K562 (cell line): ENCODE measurements around the gene VIM. TPM values are rescaled to one million over a fixed set of nuclear protein-coding genes. Genes with fewer than 3 reads are reported as not detected.

Experiments
- ATAC-seq: fragments of 200-7000 bp; cut with Tn5 transposase; 3 replicates; pipeline ENCODE4 v1.9.1; 2020; ENCODE audit warnings: moderate library complexity
- BruUV-seq: library from RNA; stranded (reverse); fragments of 400-500 nt; replicated peaks from 2 replicates; lab custom pipeline; 2021; lab: Mats Ljungman, UMichigan
- CTCF ChIA-PET: fragments of 300-600 bp; formaldehyde crosslinking; extraction: SDS; loops from one replicate; lab custom pipeline; 2021; ENCODE audit warnings: low intra/inter-chr PET ratio; lab: Yijun Ruan, JAX
- POLR2A ChIA-PET: fragments of 300-600, 350-650 bp; sonication (Branson Sonifier 250); formaldehyde crosslinking; extraction: SDS; loops from one replicate; lab custom pipeline; 2021; ENCODE audit warnings: antibody characterized with exemption, inconsistent platforms; lab: Yijun Ruan, JAX
- DNase-seq, 4 experiments: peaks; one replicate each; pipeline versions ENCODE4 v3.0.0 to v3.0.0-alpha.2; 2011 to 2018; ENCODE audit warnings: low spot score in 3 of 4, mixed read lengths in 3 of 4; ENCODE audit errors: extremely low read depth in 1 of 4
- FAIRE-seq: peaks from 2 replicates; lab custom pipeline; 2011; peaks lifted over from hg19 to GRCh38; lab: Jason Lieb, UNC
- H2AFZ ChIP-seq: 2 replicates; pipeline ENCODE4 v1.6.0; 2011; ENCODE audit warnings: low read depth, low read length, control low read depth, inconsistent platforms
- H3K27ac ChIP-seq: fragments of 200-600 bp; 3 replicates; pipeline ENCODE4 v1.8.0; 2011; ENCODE audit warnings: low read depth, mild to moderate bottlenecking, control low read depth, inconsistent platforms, low read length, moderate library complexity, mixed read lengths; ENCODE audit errors: extremely low read depth
- H3K27me3 ChIP-seq, 2 experiments: fragments of 300-600 bp in 1 of 2; 2 replicates in 1 of 2; 3 replicates in 1 of 2; pipeline versions ENCODE4 v1.6.0 to v1.8.0; 2011; ENCODE audit warnings: inconsistent platforms in 2 of 2, low read length in 2 of 2, mild to moderate bottlenecking in 1 of 2, mixed read lengths in 1 of 2, moderate library complexity in 1 of 2; ENCODE audit not compliant: control insufficient read depth in 2 of 2, insufficient read depth in 2 of 2
- H3K36me3 ChIP-seq: fragments of 300-600 bp; 3 replicates; pipeline ENCODE4 v1.8.0; 2011; ENCODE audit warnings: mild to moderate bottlenecking, low read length, inconsistent platforms; ENCODE audit not compliant: control insufficient read depth, insufficient read depth
- H3K4me1 ChIP-seq, 2 experiments: fragments of 200-600 bp in 1 of 2; replicated peaks in 1 of 2; 2 replicates in 1 of 2; 3 replicates in 1 of 2; pipeline versions ENCODE4 v1.5.1 to v1.8.0; 2011; ENCODE audit warnings: inconsistent platforms in 2 of 2, low read length in 2 of 2, mild to moderate bottlenecking in 1 of 2, mixed read lengths in 1 of 2, moderate library complexity in 1 of 2; ENCODE audit not compliant: control insufficient read depth in 2 of 2, insufficient read depth in 2 of 2
- H3K4me2 ChIP-seq: 2 replicates; pipeline ENCODE4 v1.6.1; 2011; ENCODE audit warnings: low read length, control low read depth, inconsistent platforms, mixed read lengths; ENCODE audit not compliant: insufficient read depth
- H3K4me3 ChIP-seq: fragments of 200-600 bp; sonication (generic), shearing (Covaris generic); 2 replicates; pipeline ENCODE4 v1.5.1; 2016; ENCODE audit warnings: control low read depth, inconsistent platforms
- H3K79me2 ChIP-seq: fragments of 200-600 bp; 3 replicates; pipeline ENCODE4 v1.8.0; 2011; ENCODE audit warnings: low read length, inconsistent platforms; ENCODE audit not compliant: control insufficient read depth, insufficient read depth
- H3K9ac ChIP-seq, 2 experiments: 2 replicates each; pipeline versions ENCODE4 v1.6.0 to v1.6.1; 2011; ENCODE audit warnings: low read depth in 2 of 2, low read length in 2 of 2, control low read depth in 1 of 2, inconsistent platforms in 1 of 2, mild to moderate bottlenecking in 1 of 2, mixed read lengths in 1 of 2; ENCODE audit not compliant: insufficient read depth in 1 of 2
- H3K9me1 ChIP-seq: one replicate; pipeline ENCODE4 v1.6.0; 2011; ENCODE audit warnings: inconsistent platforms, mild to moderate bottlenecking, low read length, moderate library complexity; ENCODE audit not compliant: control insufficient read depth, insufficient read depth
- H3K9me3 ChIP-seq: replicated peaks from 2 replicates; pipeline ENCODE4 v1.5.1; 2011; ENCODE audit warnings: low read depth, low read length, inconsistent platforms; ENCODE audit not compliant: control insufficient read depth, insufficient read depth
- H4K20me1 ChIP-seq: replicated peaks from 2 replicates; pipeline ENCODE4 v1.6.1; 2011; ENCODE audit warnings: low read length, inconsistent platforms, mixed read lengths; ENCODE audit not compliant: control insufficient read depth, insufficient read depth
- CBFA2T3 ChIP-seq: fragments of 450-650 bp; IDR thresholded peaks from 2 replicates; pipeline ENCODE4 v1.6.1; 2017
- CHD4 ChIP-seq: fragments of 200-600 bp; sonication (generic); IDR thresholded peaks from 3 replicates; pipeline ENCODE4 v1.6.1; 2012; ENCODE audit warnings: low read depth, mild to moderate bottlenecking, mixed read lengths, low read length, inconsistent platforms; ENCODE audit not compliant: insufficient read depth, insufficient replicate concordance, poor library complexity, severe bottlenecking
- ETV1 ChIP-seq: fragments of 450-650 bp; conservative IDR thresholded peaks from 2 replicates; pipeline ENCODE4 v1.6.1; 2016; ENCODE audit warnings: missing genetic modification characterization, control low read depth, low read depth, missing compliant biosample characterization
- GTF2E2 ChIP-seq: fragments of 200-800 bp; sonication (Bioruptor generic); IDR thresholded peaks from 2 replicates; pipeline ENCODE4 v1.6.1; 2016; ENCODE audit warnings: missing genetic modification characterization, missing compliant biosample characterization
- HDAC6 ChIP-seq: IDR thresholded peaks from 2 replicates; pipeline ENCODE4 v1.6.1; 2012; ENCODE audit warnings: low read depth, mild to moderate bottlenecking, control low read depth, inconsistent platforms, low read length, moderate library complexity
- HNRNPUL1 ChIP-seq: fragments of 200-400 bp; formaldehyde crosslinking; IDR thresholded peaks from 2 replicates; pipeline ENCODE4 v1.6.1; 2017; ENCODE audit warnings: low read length
- KDM1A ChIP-seq, 2 experiments: fragments of 450-650 bp; IDR thresholded peaks; 2 replicates each; pipeline ENCODE4 v1.6.1; 2016; ENCODE audit warnings: mild to moderate bottlenecking in 2 of 2
- MED1 ChIP-seq: sonication (generic); formaldehyde crosslinking; IDR thresholded peaks from 2 replicates; pipeline ENCODE4 v1.8.1; 2023; ENCODE audit warnings: missing genetic modification reagents, borderline replicate concordance
- NR2C2 ChIP-seq, 2 experiments: fragments of 200-800 bp in 1 of 2; sonication (Bioruptor generic) in 1 of 2; sonication (generic) in 1 of 2; formaldehyde crosslinking in 1 of 2; IDR thresholded peaks; 2 replicates each; pipeline versions ENCODE4 v1.6.1 to v1.8.0; 2016 to 2022; ENCODE audit warnings: mild to moderate bottlenecking in 1 of 2, missing compliant biosample characterization in 1 of 2, missing genetic modification characterization in 1 of 2, missing genetic modification reagents in 1 of 2
- SPI1 ChIP-seq: IDR thresholded peaks from 2 replicates; pipeline ENCODE4 v1.6.1; 2011; ENCODE audit warnings: low read depth, low read length, control low read depth, borderline replicate concordance
- TAL1 ChIP-seq: fragments of 450-650 bp; IDR thresholded peaks from 2 replicates; pipeline ENCODE4 v1.6.1; 2016; ENCODE audit warnings: mild to moderate bottlenecking
- TCF3 ChIP-seq: sonication (generic); formaldehyde crosslinking; IDR thresholded peaks from 2 replicates; pipeline ENCODE4 v1.4.0; 2020; ENCODE audit warnings: mild to moderate bottlenecking, missing genetic modification reagents
- TOE1 ChIP-seq, 2 experiments: fragments of 450-650 bp in 1 of 2; sonication (generic) in 1 of 2; formaldehyde crosslinking in 1 of 2; IDR thresholded peaks; 2 replicates each; pipeline versions ENCODE4 v1.7.1 to v1.8.0; 2016 to 2022; ENCODE audit warnings: borderline replicate concordance in 2 of 2, mild to moderate bottlenecking in 2 of 2, antibody characterized with exemption in 1 of 2, inconsistent platforms in 1 of 2, low read depth in 1 of 2, missing genetic modification reagents in 1 of 2, moderate library complexity in 1 of 2
- ZNF57 ChIP-seq: fragments of 450-650 bp; formaldehyde crosslinking; IDR thresholded peaks from 2 replicates; pipeline ENCODE4 v1.4.0; 2020; ENCODE audit warnings: mild to moderate bottlenecking, moderate library complexity
- in situ Hi-C: fragments of 300-500 bp; cut with MboI; formaldehyde crosslinking; loops from 4 replicates; pipeline ENCODE4 v1.15.0; 2018; ENCODE audit warnings: inconsistent platforms, mixed read lengths
- intact Hi-C: fragments of 100-400 bp; cut with micrococcal nuclease; formaldehyde crosslinking; loops from 2 replicates; pipeline ENCODE4 v1.14.2; 2022
- polyA plus RNA-seq, 8 experiments: library from polyadenylated mRNA; depleted of rRNA in 4 of 8; stranded (reverse) in 5 of 8; unstranded in 3 of 8; fragments of >200 nt; fragmentation: Nextera tagmentation in 2 of 8; fragmentation: Illumina TruSeq in 1 of 8; extraction: Ambion mirVana in 2 of 8; extraction: Trizol in 1 of 8; gene quantifications; 2 replicates each; pipeline versions ENCODE4 v1.2.1 to v1.2.3, GENCODE V29; 2011 to 2014; ENCODE audit warnings: inconsistent platforms in 1 of 8, missing spikeins in 1 of 8
- total RNA-seq, 7 experiments: library from RNA; depleted of rRNA in 6 of 7; stranded (reverse); fragments of >200 nt in 6 of 7; fragmentation: Illumina TruSeq in 2 of 7; extraction: Trizol in 2 of 7; gene quantifications; 2 replicates each; pipeline versions ENCODE4 v1.2.1 to v1.2.3, GENCODE V29; 2011 to 2021; ENCODE audit warnings: low replicate concordance in 1 of 7
- TF ChIP-seq, protein P1 (sequence below): sonication (generic); formaldehyde crosslinking; IDR thresholded peaks from 2 replicates; pipeline ENCODE4 v1.8.1; 2023; ENCODE audit warnings: mild to moderate bottlenecking, missing genetic modification reagents
- TF ChIP-seq, protein P2 (sequence below): fragments of 250-450 bp; sonication (Bioruptor Pico); IDR thresholded peaks from 2 replicates; pipeline ENCODE4 v1.5.0; 2021
- TF ChIP-seq, protein P3 (sequence below), 2 experiments: fragments of 450-650 bp in 1 of 2; sonication (generic) in 1 of 2; formaldehyde crosslinking in 1 of 2; IDR thresholded peaks in 1 of 2; conservative IDR thresholded peaks in 1 of 2; 2 replicates each; pipeline versions ENCODE4 v1.6.1 to v1.8.1; 2016 to 2023; ENCODE audit warnings: mild to moderate bottlenecking in 2 of 2, moderate library complexity in 2 of 2, inconsistent platforms in 1 of 2, missing genetic modification reagents in 1 of 2

VIM gene
- total and polyA plus RNA-seq, 9 of the 15 experiments (the other 6 are each of a cell fraction or from before 2014, with no cell fraction given) = 86.0 to 621 (median 383) TPM

DNA sequence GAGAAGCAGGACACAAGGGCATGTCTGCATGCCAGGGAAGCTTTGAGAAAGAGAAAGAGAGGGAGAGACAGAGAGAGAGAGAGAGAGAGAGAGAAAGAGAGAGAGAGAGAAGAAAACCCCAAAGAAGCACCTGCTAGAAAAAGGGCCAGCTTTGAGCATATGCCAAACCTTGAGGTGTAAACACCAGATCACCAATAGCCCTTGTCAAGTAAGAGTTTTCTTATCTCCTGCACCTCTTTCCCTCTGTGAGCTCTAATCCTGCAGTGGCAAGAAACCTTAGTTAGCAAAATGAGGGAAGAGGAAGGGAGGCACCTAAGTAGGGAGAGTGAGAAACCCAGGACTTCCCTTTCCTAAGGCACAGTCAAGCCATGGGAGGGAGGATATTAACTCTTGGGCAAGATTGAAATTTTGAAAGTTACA, 15.2 kb upstream of the VIM start:
- CTCF ChIA-PET = no interaction called here
- peaks cover 5 to 53% of the 10 kb centered on the region in 2 experiments for H3K4me1 ChIP-seq
- no peak for TF ChIP-seq ETV1
- TF ChIP-seq CBFA2T3 = peak; percentile 29; the same call in 1 of the 2 replicates
- TF ChIP-seq TOE1 (IDR thresholded peaks at IDR 0.05; ENCODE audit: borderline replicate concordance) = no peak
- no peak for TF ChIP-seq TOE1 (CRISPR knock-in tag; IDR thresholded peaks at IDR 0.05; ENCODE audit: borderline replicate concordance, low read depth)
- no peak for TF ChIP-seq HNRNPUL1
- TF ChIP-seq, protein P1, sequence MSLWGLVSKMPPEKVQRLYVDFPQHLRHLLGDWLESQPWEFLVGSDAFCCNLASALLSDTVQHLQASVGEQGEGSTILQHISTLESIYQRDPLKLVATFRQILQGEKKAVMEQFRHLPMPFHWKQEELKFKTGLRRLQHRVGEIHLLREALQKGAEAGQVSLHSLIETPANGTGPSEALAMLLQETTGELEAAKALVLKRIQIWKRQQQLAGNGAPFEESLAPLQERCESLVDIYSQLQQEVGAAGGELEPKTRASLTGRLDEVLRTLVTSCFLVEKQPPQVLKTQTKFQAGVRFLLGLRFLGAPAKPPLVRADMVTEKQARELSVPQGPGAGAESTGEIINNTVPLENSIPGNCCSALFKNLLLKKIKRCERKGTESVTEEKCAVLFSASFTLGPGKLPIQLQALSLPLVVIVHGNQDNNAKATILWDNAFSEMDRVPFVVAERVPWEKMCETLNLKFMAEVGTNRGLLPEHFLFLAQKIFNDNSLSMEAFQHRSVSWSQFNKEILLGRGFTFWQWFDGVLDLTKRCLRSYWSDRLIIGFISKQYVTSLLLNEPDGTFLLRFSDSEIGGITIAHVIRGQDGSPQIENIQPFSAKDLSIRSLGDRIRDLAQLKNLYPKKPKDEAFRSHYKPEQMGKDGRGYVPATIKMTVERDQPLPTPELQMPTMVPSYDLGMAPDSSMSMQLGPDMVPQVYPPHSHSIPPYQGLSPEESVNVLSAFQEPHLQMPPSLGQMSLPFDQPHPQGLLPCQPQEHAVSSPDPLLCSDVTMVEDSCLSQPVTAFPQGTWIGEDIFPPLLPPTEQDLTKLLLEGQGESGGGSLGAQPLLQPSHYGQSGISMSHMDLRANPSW = no peak
- TF ChIP-seq TCF3 (CRISPR knock-in tag) = 0 out of 2 replicates have a peak, but pooled peaks have one; percentile 7
- peak; percentile 86; the same call in 1 of the 2 replicates for TF ChIP-seq SPI1
- no peak for TF ChIP-seq CHD4
- TF ChIP-seq MED1 (CRISPR knock-in tag) = no peak
- TF ChIP-seq, protein P2, sequence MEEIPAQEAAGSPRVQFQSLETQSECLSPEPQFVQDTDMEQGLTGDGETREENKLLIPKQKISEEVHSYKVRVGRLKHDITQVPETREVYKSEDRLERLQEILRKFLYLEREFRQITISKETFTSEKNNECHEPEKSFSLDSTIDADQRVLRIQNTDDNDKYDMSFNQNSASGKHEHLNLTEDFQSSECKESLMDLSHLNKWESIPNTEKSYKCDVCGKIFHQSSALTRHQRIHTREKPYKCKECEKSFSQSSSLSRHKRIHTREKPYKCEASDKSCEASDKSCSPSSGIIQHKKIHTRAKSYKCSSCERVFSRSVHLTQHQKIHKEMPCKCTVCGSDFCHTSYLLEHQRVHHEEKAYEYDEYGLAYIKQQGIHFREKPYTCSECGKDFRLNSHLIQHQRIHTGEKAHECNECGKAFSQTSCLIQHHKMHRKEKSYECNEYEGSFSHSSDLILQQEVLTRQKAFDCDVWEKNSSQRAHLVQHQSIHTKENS = no peak
- TF ChIP-seq KDM1A (IDR thresholded peaks at IDR 0.05) = peak in 1 of 2 experiments; percentile 35; a peak in 1 of 4 replicates
- TF ChIP-seq ZNF57 = no peak
- no peak for TF ChIP-seq HDAC6
- TF ChIP-seq, protein P3, sequence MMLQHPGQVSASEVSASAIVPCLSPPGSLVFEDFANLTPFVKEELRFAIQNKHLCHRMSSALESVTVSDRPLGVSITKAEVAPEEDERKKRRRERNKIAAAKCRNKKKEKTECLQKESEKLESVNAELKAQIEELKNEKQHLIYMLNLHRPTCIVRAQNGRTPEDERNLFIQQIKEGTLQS (IDR thresholded peaks at IDR 0.05) = no peak
- TF ChIP-seq, protein P3 (CRISPR knock-in tag; conservative IDR thresholded peaks at IDR 0.05) = no peak
- no peak for TF ChIP-seq NR2C2 (CRISPR knock-in tag; IDR thresholded peaks at IDR 0.05)
- no peak for TF ChIP-seq NR2C2 (tag; IDR thresholded peaks at IDR 0.05)
- TF ChIP-seq GTF2E2 (tag) = no peak
- TF ChIP-seq TAL1 = 0 out of 2 replicates have a peak, but pooled peaks have one; percentile 11

More for the DNA sequence above, 15.2 kb upstream of the VIM start:
- peak; percentile 61 for FAIRE-seq
- H3K9ac ChIP-seq = no peak overlapping the region
- H3K36me3 ChIP-seq = no peaks in the 10 kb centered on the region
- H3K27me3 ChIP-seq = no peaks in the 10 kb centered on the region
- H3K4me3 ChIP-seq = no peak overlapping the region
- H2AFZ ChIP-seq = peak overlapping the region; percentile 56
- peak; percentile 53 for ATAC-seq
- no TSS peak for BruUV-seq
- H3K9me1 ChIP-seq = no peaks in the 10 kb centered on the region
- no peak overlapping the region for H3K4me2 ChIP-seq
- intact Hi-C loops = no loop called here
- H3K79me2 ChIP-seq = 0 out of 3 replicates have a peak, but pooled peaks cover 2% of the 10 kb centered on the region
- H3K27ac ChIP-seq = peak overlapping the region; percentile 23; the same call in 2 of the 3 replicates
- in situ Hi-C loops = no loop called here
- no peaks in the 10 kb centered on the region for H4K20me1 ChIP-seq
- POLR2A ChIA-PET = interaction anchor here (0.8 to 2.8 kb wide), 4 partner anchors 10 to 17 kb away, joined by 3 to 17 read pairs (median 7); partner anchors contain the start of genes TRDMT1 and VIM
- H3K9me3 ChIP-seq = no peaks in the 10 kb centered on the region
- peak in 2 of 4 experiments; percentile 30 to 62 for DNase-seq
